DOHH2 (cell line): ENCODE measurements around the gene UFD1.

Source experiments
- H3F3A ChIP-seq: fragments of 200-600 bp; sonication (generic), shearing (Covaris generic); 2 replicates; pipeline ENCODE4 v1.6.0; 2016; ENCODE audit warnings: antibody characterized with exemption, mild to moderate bottlenecking; ENCODE audit not compliant: control insufficient read depth, insufficient read depth
- H3K27ac ChIP-seq: fragments of 200-600 bp; sonication (generic); 2 replicates; pipeline ENCODE4 v1.5.1; 2014; ENCODE audit warnings: low read depth, mild to moderate bottlenecking, low read length, moderate library complexity
- H3K27me3 ChIP-seq: fragments of 200-600 bp; sonication (generic); 2 replicates; pipeline ENCODE4 v1.6.1; 2014; ENCODE audit warnings: mild to moderate bottlenecking, low read length, mixed read lengths; ENCODE audit not compliant: control insufficient read depth
- H3K36me3 ChIP-seq: fragments of 200-600 bp; sonication (generic); 2 replicates; pipeline ENCODE4 v1.6.1; 2014; ENCODE audit warnings: mild to moderate bottlenecking, low read length, moderate library complexity, mixed read lengths; ENCODE audit not compliant: control insufficient read depth
- H3K4me1 ChIP-seq: fragments of 200-600 bp; sonication (generic); 2 replicates; pipeline ENCODE4 v1.6.1; 2014; ENCODE audit warnings: mild to moderate bottlenecking, low read length, mixed read lengths; ENCODE audit not compliant: control insufficient read depth
- H3K4me2 ChIP-seq: fragments of 200-600 bp; sonication (generic); 2 replicates; pipeline ENCODE4 v1.6.0; 2014; ENCODE audit warnings: mild to moderate bottlenecking, low read length, moderate library complexity
- H3K4me3 ChIP-seq: fragments of 200-600 bp; sonication (generic); 2 replicates; pipeline ENCODE4 v1.5.1; 2014; ENCODE audit warnings: mild to moderate bottlenecking, low read length, mixed read lengths
- H3K79me2 ChIP-seq: fragments of 200-600 bp; sonication (generic); 2 replicates; pipeline ENCODE4 v1.6.1; 2014; ENCODE audit warnings: mild to moderate bottlenecking, low read length, mixed read lengths; ENCODE audit not compliant: control insufficient read depth
- H3K9me2 ChIP-seq: fragments of 200-600 bp; sonication (generic); replicated peaks from 2 replicates; pipeline ENCODE4 v1.6.1; 2014; ENCODE audit warnings: mild to moderate bottlenecking, low read length, mixed read lengths; ENCODE audit not compliant: control insufficient read depth
- H3K9me3 ChIP-seq: fragments of 200-600 bp; sonication (generic); 2 replicates; pipeline ENCODE4 v1.6.1; 2014; ENCODE audit warnings: antibody characterized with exemption, low read length, mixed read lengths; ENCODE audit not compliant: control insufficient read depth, insufficient read depth
- H4K20me1 ChIP-seq: fragments of 200-600 bp; sonication (generic); 2 replicates; pipeline ENCODE4 v1.6.0; 2014; ENCODE audit warnings: low read depth, mild to moderate bottlenecking, antibody characterized with exemption, low read length, moderate library complexity; ENCODE audit not compliant: control insufficient read depth, insufficient read depth
- CTCF ChIP-seq: fragments of 200-600 bp; sonication (generic); IDR thresholded peaks from one replicate; pipeline ENCODE4 v1.5.1; 2014; ENCODE audit warnings: antibody characterized with exemption, mild to moderate bottlenecking, low read depth, low read length; ENCODE audit not compliant: poor library complexity, severe bottlenecking
- EZH2phosphoT487 ChIP-seq: fragments of 200-600 bp; sonication (generic); IDR thresholded peaks from 2 replicates; pipeline ENCODE4 v1.6.1; 2017; ENCODE audit warnings: borderline replicate concordance, mild to moderate bottlenecking, antibody characterized with exemption, low read length, moderate library complexity, mixed read lengths

UFD1 gene

GRCh38 chr22:19464546-19464945 is 14.4 kb downstream of the UFD1 start:
- Histone ChIP-seq H3K9me2 (no peaks in the 10 kb centered on the region), H3K4me1 (no peaks in the 10 kb centered on the region), H4K20me1 (no peaks in the 10 kb centered on the region), H3F3A (no peaks in the 10 kb centered on the region), H3K36me3 (peaks cover 81% of the 10 kb centered on the region), H3K27ac (no peak overlapping the region), H3K27me3 (no peaks in the 10 kb centered on the region), H3K4me2 (no peak overlapping the region), H3K9me3 (no peaks in the 10 kb centered on the region), H3K79me2 (no peaks in the 10 kb centered on the region), H3K4me3 (no peak overlapping the region)
- TF ChIP-seq CTCF (no peak), EZH2phosphoT487 (no peak)

- H3K4me3 ChIP-seq: no peak overlapping the region
- no peak overlapping the region for H3K27ac ChIP-seq
- H3K9me3 ChIP-seq: no peaks in the 10 kb centered on the region
- no peaks in the 10 kb centered on the region for H3K9me2 ChIP-seq
- H3K79me2 ChIP-seq: no peaks in the 10 kb centered on the region
- no peaks in the 10 kb centered on the region for H4K20me1 ChIP-seq
- no peak overlapping the region for H3K4me2 ChIP-seq
- peaks cover 75% of the 10 kb centered on the region for H3K36me3 ChIP-seq
- no peak for TF ChIP-seq CTCF
- TF ChIP-seq EZH2phosphoT487: no peak
- H3K27me3 ChIP-seq: no peaks in the 10 kb centered on the region
- H3K4me1 ChIP-seq: no peaks in the 10 kb centered on the region
- no peaks in the 10 kb centered on the region for H3F3A ChIP-seq
Measured at GRCh38 chr22:19463491-19464469, 15.2 kb downstream of the UFD1 start.

GRCh38 chr22:19463008-19463407 is 16.0 kb downstream of the UFD1 start:
- Histone ChIP-seq H3K4me3 (no peak overlapping the region), H3K79me2 (no peaks in the 10 kb centered on the region), H3K4me2 (no peak overlapping the region), H3K9me2 (no peaks in the 10 kb centered on the region), H3K4me1 (no peaks in the 10 kb centered on the region), H3K9me3 (no peaks in the 10 kb centered on the region), H3K27me3 (no peaks in the 10 kb centered on the region), H3K27ac (no peak overlapping the region), H4K20me1 (no peaks in the 10 kb centered on the region), H3F3A (no peaks in the 10 kb centered on the region), H3K36me3 (peaks cover 72% of the 10 kb centered on the region)
- TF ChIP-seq CTCF (no peak), EZH2phosphoT487 (no peak)
